Mesendoderm (in vitro differentiated cells): Measurements from ENCODE around the gene CDC45.

Experiments used
- DNase-seq: peaks from one replicate; pipeline ENCODE4 v3.0.0; 2013
- H2AK5ac ChIP-seq: 2 replicates; pipeline ENCODE4 v1.6.1; 2013; ENCODE audit warnings: low read length, inconsistent platforms
- H2BK120ac ChIP-seq: 2 replicates; pipeline ENCODE4 v1.6.1; 2013; ENCODE audit warnings: low read depth, mild to moderate bottlenecking, low read length, moderate library complexity, mixed read lengths
- H2BK15ac ChIP-seq: replicated peaks from 2 replicates; pipeline ENCODE4 v1.6.1; 2013; ENCODE audit warnings: low read depth, mild to moderate bottlenecking, moderate library complexity
- H2BK5ac ChIP-seq: 2 replicates; pipeline ENCODE4 v1.6.1; 2013; ENCODE audit warnings: low read length, inconsistent platforms
- H3K18ac ChIP-seq: 2 replicates; pipeline ENCODE4 v1.6.1; 2013; ENCODE audit warnings: mild to moderate bottlenecking, low read length, mixed read lengths
- H3K23ac ChIP-seq: one replicate; pipeline ENCODE4 v1.6.1; 2013; ENCODE audit warnings: low read length
- H3K27ac ChIP-seq: 2 replicates; pipeline ENCODE4 v1.5.1; 2013; ENCODE audit warnings: low read depth, mild to moderate bottlenecking, inconsistent platforms, low read length, moderate library complexity
- H3K27me3 ChIP-seq: 2 replicates; pipeline ENCODE4 v1.6.1; 2013; ENCODE audit warnings: low read length, control low read depth, mild to moderate bottlenecking, inconsistent platforms; ENCODE audit not compliant: insufficient read depth, poor library complexity
- H3K36me3 ChIP-seq: 2 replicates; pipeline ENCODE4 v1.6.1; 2013; ENCODE audit warnings: low read length, inconsistent platforms; ENCODE audit not compliant: control insufficient read depth, insufficient read depth
- H3K4ac ChIP-seq: one replicate; pipeline ENCODE4 v1.6.1; 2013; ENCODE audit warnings: low read depth, mild to moderate bottlenecking, low read length, moderate library complexity
- H3K4me1 ChIP-seq: 2 replicates; pipeline ENCODE4 v1.6.1; 2013; ENCODE audit warnings: low read depth, low read length, inconsistent platforms; ENCODE audit not compliant: control insufficient read depth
- H3K4me2 ChIP-seq: 2 replicates; pipeline ENCODE4 v1.6.1; 2013; ENCODE audit warnings: low read length
- H3K4me3 ChIP-seq: 2 replicates; pipeline ENCODE4 v1.5.1; 2013; ENCODE audit warnings: mild to moderate bottlenecking, low read length
- H3K56ac ChIP-seq: one replicate; pipeline ENCODE4 v1.6.1; 2013; ENCODE audit warnings: low read length
- H3K79me1 ChIP-seq: 2 replicates; pipeline ENCODE4 v1.6.1; 2013; ENCODE audit warnings: low read length, inconsistent platforms
- H3K79me2 ChIP-seq: 2 replicates; pipeline ENCODE4 v1.6.1; 2013; ENCODE audit warnings: mild to moderate bottlenecking, low read length; ENCODE audit not compliant: control insufficient read depth, insufficient read depth
- H3K9ac ChIP-seq: 2 replicates; pipeline ENCODE4 v1.6.1; 2013; ENCODE audit warnings: low read length, inconsistent platforms
- H4K5ac ChIP-seq: one replicate; pipeline ENCODE4 v1.6.1; 2013; ENCODE audit warnings: low read length
- H4K8ac ChIP-seq: one replicate; pipeline ENCODE4 v1.6.1; 2013; ENCODE audit warnings: low read depth, mild to moderate bottlenecking, control low read depth, low read length, moderate library complexity
- WGBS: extraction: QIAGEN DNeasy Blood & Tissue Kit; methylation state at CpG from one replicate; pipeline ENCODE4 v1.1.7; 2013; ENCODE audit warnings: low lambda C conversion rate, missing lambda C conversion rate; ENCODE audit not compliant: insufficient coverage; ENCODE audit errors: extremely low coverage; 5-methylcytosine and 5-hydroxymethylcytosine counted together

Gene CDC45

GRCh38 chr22:19451570-19451969 lies 28.1 kb upstream of the CDC45 start:
- no peak overlapping the region for H4K8ac ChIP-seq
- no peak overlapping the region for H3K4me3 ChIP-seq
- no peak overlapping the region for H3K56ac ChIP-seq
- no peak overlapping the region for H3K27ac ChIP-seq
- H2AK5ac ChIP-seq, result no peak overlapping the region
- no peak overlapping the region for H3K4me2 ChIP-seq
- no peak overlapping the region for H3K23ac ChIP-seq
- peaks cover 4% of the 10 kb centered on the region for H3K79me1 ChIP-seq
- no peak for DNase-seq
- no peaks in the 10 kb centered on the region for H3K27me3 ChIP-seq
- no peak overlapping the region for H4K5ac ChIP-seq
- H2BK15ac ChIP-seq, result no peak overlapping the region
- WGBS, result no CpG with 5 or more reads among the region's 4 CpGs
- H3K4ac ChIP-seq, result no peak overlapping the region
- peaks cover 20% of the 10 kb centered on the region for H3K36me3 ChIP-seq
- H3K4me1 ChIP-seq, result peaks cover 1% of the 10 kb centered on the region
- H3K18ac ChIP-seq, result no peak overlapping the region
- peaks cover 4% of the 10 kb centered on the region for H3K79me2 ChIP-seq
- H2BK5ac ChIP-seq, result no peak overlapping the region
- H3K9ac ChIP-seq, result no peak overlapping the region
- H2BK120ac ChIP-seq, result no peak overlapping the region

- H3K79me2 ChIP-seq, result no peaks in the 10 kb centered on the region
- H4K5ac ChIP-seq, result no peak overlapping the region
- no peaks in the 10 kb centered on the region for H3K4me1 ChIP-seq
- WGBS, result no CpG with 5 or more reads among the region's 5 CpGs
- H3K36me3 ChIP-seq, result peaks cover 26% of the 10 kb centered on the region
- no peak overlapping the region for H3K27ac ChIP-seq
- H3K56ac ChIP-seq, result no peak overlapping the region
- no peak overlapping the region for H3K4me2 ChIP-seq
- no peaks in the 10 kb centered on the region for H3K27me3 ChIP-seq
- H3K4me3 ChIP-seq, result no peak overlapping the region
- H2BK120ac ChIP-seq, result no peak overlapping the region
- H3K18ac ChIP-seq, result no peak overlapping the region
- no peak overlapping the region for H4K8ac ChIP-seq
- no peak overlapping the region for H2BK5ac ChIP-seq
- H3K4ac ChIP-seq, result no peak overlapping the region
- no peak overlapping the region for H2BK15ac ChIP-seq
- no peak overlapping the region for H3K23ac ChIP-seq
- H2AK5ac ChIP-seq, result no peak overlapping the region
- no peak for DNase-seq
- H3K9ac ChIP-seq, result no peak overlapping the region
- H3K79me1 ChIP-seq, result no peaks in the 10 kb centered on the region
These were observed 26.0 kb upstream of the CDC45 start for GRCh38 chr22:19453718-19454117.

DNA sequence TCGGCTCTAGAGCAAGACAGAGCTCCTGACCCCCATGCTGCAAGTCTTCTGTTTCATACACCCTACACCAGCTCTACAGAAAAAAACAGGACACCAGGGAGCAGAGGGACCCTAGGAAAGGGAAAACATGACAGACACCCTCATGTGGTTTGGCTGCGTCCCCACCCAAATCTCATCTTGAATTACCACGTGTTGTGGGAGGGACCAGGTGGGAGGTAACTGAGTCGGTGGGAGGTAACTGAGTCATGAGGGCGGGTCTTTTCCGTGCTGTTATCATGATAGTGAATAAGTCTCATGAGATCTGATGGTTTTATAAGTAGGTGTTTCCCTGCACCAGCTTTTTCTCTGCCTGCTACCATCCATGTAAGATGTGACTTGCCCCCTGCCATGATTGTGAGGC lies 25.6 kb upstream of the CDC45 start:
- DNase-seq, result no peak
- Histone ChIP-seq H3K27me3 (no peaks in the 10 kb centered on the region), H3K36me3 (peaks cover 26% of the 10 kb centered on the region), H3K4me3 (no peak overlapping the region), H3K9ac (no peak overlapping the region), H3K4me2 (no peak overlapping the region), H3K23ac (no peak overlapping the region), H3K79me2 (no peaks in the 10 kb centered on the region), H3K4me1 (no peaks in the 10 kb centered on the region), H2AK5ac (no peak overlapping the region), H3K56ac (no peak overlapping the region), H3K27ac (no peak overlapping the region), H4K5ac (no peak overlapping the region), H2BK15ac (no peak overlapping the region), H3K4ac (no peak overlapping the region), H3K79me1 (no peaks in the 10 kb centered on the region), H4K8ac (no peak overlapping the region), H3K18ac (no peak overlapping the region), H2BK120ac (no peak overlapping the region), H2BK5ac (no peak overlapping the region)
- no CpG with 5 or more reads among the region's 6 CpGs for WGBS

DNA sequence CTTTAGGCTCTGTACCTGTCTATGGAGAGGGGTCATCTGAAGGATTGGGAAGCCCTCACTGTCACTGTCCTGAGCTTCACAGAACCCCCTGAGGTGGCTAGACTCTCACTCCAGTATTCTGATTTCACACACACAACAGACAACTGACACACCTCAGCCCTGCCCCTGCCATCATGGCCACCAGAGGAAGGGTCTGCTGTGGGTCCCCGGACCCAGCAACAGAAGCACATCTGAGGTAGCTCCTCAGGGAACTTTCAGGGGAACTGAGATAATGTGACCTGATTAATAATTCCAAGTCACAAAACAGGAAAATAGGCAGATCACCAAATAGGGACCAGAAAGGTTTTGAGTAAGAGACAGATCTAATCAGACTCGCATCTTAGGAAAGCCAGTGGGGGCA lies 24.7 kb upstream of the CDC45 start:
- H3K4me1 ChIP-seq, result no peaks in the 10 kb centered on the region
- no peak overlapping the region for H3K9ac ChIP-seq
- no peak overlapping the region for H4K8ac ChIP-seq
- H3K79me2 ChIP-seq, result no peaks in the 10 kb centered on the region
- H3K4ac ChIP-seq, result no peak overlapping the region
- no peak overlapping the region for H2BK120ac ChIP-seq
- no peak overlapping the region for H4K5ac ChIP-seq
- DNase-seq, result no peak
- H3K27me3 ChIP-seq, result no peaks in the 10 kb centered on the region
- H3K18ac ChIP-seq, result no peak overlapping the region
- H3K36me3 ChIP-seq, result peaks cover 26% of the 10 kb centered on the region
- H3K27ac ChIP-seq, result no peak overlapping the region
- no peak overlapping the region for H2AK5ac ChIP-seq
- no peak overlapping the region for H3K56ac ChIP-seq
- WGBS, result no CpG with 5 or more reads among the region's 2 CpGs
- H3K4me2 ChIP-seq, result no peak overlapping the region
- H3K4me3 ChIP-seq, result no peak overlapping the region
- no peaks in the 10 kb centered on the region for H3K79me1 ChIP-seq
- no peak overlapping the region for H2BK5ac ChIP-seq
- H2BK15ac ChIP-seq, result no peak overlapping the region
- H3K23ac ChIP-seq, result no peak overlapping the region

- Histone ChIP-seq H3K4me3 (no peak overlapping the region), H2BK120ac (no peak overlapping the region), H3K79me2 (no peaks in the 10 kb centered on the region), H3K36me3 (peaks cover 26% of the 10 kb centered on the region), H3K23ac (no peak overlapping the region), H4K8ac (no peak overlapping the region), H3K27ac (no peak overlapping the region), H3K18ac (no peak overlapping the region), H3K56ac (no peak overlapping the region), H2BK5ac (no peak overlapping the region), H3K4me2 (no peak overlapping the region), H2AK5ac (no peak overlapping the region), H3K9ac (no peak overlapping the region), H3K4ac (no peak overlapping the region), H4K5ac (no peak overlapping the region), H3K27me3 (no peaks in the 10 kb centered on the region), H3K4me1 (no peaks in the 10 kb centered on the region), H2BK15ac (no peak overlapping the region), H3K79me1 (no peaks in the 10 kb centered on the region)
- no peak for DNase-seq
- WGBS, result no CpG with 5 or more reads among the region's 4 CpGs
These were observed 23.9 kb upstream of the CDC45 start for GRCh38 chr22:19455585-19456370.

DNA sequence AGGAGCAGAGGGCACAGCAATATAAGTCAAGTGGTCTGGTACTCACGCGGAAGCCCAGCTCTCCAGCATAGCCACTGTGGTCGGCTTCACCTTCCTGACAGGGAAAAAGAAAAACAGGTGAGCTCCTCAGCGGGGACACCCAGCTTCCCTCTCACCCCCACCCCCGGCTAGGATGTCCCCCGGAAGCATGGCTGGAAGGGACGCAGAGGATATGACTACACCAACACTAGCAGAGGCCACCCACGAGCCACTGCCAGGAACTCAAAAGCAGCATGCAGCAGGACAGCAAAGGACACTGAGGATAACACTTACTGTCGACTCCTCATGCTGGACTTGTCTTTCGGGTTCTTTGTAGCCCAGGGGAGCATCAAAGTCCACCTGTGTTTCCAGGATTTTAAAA lies 23.2 kb upstream of the CDC45 start:
- Histone ChIP-seq H3K79me2 (no peaks in the 10 kb centered on the region), H2BK15ac (no peak overlapping the region), H4K8ac (no peak overlapping the region), H2BK5ac (no peak overlapping the region), H3K27ac (no peak overlapping the region), H4K5ac (no peak overlapping the region), H3K56ac (no peak overlapping the region), H3K18ac (no peak overlapping the region), H2AK5ac (no peak overlapping the region), H3K27me3 (no peaks in the 10 kb centered on the region), H3K23ac (no peak overlapping the region), H3K4me3 (no peak overlapping the region), H3K4me2 (no peak overlapping the region), H3K4me1 (no peaks in the 10 kb centered on the region), H3K36me3 (peaks cover 23% of the 10 kb centered on the region), H2BK120ac (no peak overlapping the region), H3K9ac (no peak overlapping the region), H3K79me1 (no peaks in the 10 kb centered on the region), H3K4ac (no peak overlapping the region)
- DNase-seq, result no peak
- no CpG with 5 or more reads among the region's 10 CpGs for WGBS
